PC-3 (cell line): ENCODE data around the gene LRRC8A.

ENCODE experiments used
- EZH2 ChIP-seq: fragments of 300-600 bp; sonication (generic); IDR thresholded peaks from one replicate; pipeline ENCODE4 v1.6.1; 2017; ENCODE audit warnings: antibody characterized with exemption, mild to moderate bottlenecking, low read length; ENCODE audit not compliant: unreplicated experiment
- EZH2phosphoT487 ChIP-seq: fragments of 300-600 bp; sonication (generic); IDR thresholded peaks from 2 replicates; pipeline ENCODE4 v1.6.1; 2018; ENCODE audit warnings: mild to moderate bottlenecking, antibody characterized with exemption, low read length, borderline replicate concordance
- TF ChIP-seq, protein P1 (sequence below): fragments of 300-600 bp; sonication (generic); conservative IDR thresholded peaks from 2 replicates; pipeline ENCODE4 v1.5.1; 2017; ENCODE audit warnings: antibody characterized with exemption, low read depth, mild to moderate bottlenecking, low read length

DNA sequence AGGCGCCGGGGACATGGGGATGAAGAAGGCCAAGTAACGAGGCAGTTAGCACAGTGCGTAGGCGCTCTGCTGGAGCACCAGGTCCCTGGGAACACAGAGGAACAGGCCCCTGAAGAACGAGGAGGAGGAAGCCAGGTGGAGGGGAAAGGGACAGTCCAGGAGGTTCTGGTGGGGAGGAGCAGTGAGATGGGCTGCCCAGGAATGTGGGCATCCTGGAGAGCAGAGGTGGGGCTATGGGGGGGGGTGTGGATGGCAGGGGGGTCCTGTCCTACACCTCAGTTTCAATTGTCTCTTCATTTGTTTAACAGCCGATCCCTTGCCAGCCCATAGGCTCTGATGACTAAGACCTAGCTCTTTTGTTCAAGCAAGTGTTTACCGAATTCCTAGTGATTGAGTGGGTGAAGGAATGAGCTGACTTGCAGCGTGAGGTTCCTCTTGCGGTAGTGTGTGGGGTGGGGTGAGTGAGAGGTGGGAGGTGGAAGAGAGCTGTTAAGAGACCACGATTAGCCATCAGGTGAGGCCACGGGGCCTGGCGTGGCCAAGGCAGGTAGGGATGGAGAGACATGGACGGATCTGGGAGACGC, 30.4 kb downstream of the LRRC8A start:
- TF ChIP-seq, protein P1, sequence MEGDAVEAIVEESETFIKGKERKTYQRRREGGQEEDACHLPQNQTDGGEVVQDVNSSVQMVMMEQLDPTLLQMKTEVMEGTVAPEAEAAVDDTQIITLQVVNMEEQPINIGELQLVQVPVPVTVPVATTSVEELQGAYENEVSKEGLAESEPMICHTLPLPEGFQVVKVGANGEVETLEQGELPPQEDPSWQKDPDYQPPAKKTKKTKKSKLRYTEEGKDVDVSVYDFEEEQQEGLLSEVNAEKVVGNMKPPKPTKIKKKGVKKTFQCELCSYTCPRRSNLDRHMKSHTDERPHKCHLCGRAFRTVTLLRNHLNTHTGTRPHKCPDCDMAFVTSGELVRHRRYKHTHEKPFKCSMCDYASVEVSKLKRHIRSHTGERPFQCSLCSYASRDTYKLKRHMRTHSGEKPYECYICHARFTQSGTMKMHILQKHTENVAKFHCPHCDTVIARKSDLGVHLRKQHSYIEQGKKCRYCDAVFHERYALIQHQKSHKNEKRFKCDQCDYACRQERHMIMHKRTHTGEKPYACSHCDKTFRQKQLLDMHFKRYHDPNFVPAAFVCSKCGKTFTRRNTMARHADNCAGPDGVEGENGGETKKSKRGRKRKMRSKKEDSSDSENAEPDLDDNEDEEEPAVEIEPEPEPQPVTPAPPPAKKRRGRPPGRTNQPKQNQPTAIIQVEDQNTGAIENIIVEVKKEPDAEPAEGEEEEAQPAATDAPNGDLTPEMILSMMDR, result no peak
- TF ChIP-seq EZH2phosphoT487 (no peak), EZH2 (no peak)
